Measurements from ENCODE around the gene TBC1D9B.

The TBC1D9B gene

DNA sequence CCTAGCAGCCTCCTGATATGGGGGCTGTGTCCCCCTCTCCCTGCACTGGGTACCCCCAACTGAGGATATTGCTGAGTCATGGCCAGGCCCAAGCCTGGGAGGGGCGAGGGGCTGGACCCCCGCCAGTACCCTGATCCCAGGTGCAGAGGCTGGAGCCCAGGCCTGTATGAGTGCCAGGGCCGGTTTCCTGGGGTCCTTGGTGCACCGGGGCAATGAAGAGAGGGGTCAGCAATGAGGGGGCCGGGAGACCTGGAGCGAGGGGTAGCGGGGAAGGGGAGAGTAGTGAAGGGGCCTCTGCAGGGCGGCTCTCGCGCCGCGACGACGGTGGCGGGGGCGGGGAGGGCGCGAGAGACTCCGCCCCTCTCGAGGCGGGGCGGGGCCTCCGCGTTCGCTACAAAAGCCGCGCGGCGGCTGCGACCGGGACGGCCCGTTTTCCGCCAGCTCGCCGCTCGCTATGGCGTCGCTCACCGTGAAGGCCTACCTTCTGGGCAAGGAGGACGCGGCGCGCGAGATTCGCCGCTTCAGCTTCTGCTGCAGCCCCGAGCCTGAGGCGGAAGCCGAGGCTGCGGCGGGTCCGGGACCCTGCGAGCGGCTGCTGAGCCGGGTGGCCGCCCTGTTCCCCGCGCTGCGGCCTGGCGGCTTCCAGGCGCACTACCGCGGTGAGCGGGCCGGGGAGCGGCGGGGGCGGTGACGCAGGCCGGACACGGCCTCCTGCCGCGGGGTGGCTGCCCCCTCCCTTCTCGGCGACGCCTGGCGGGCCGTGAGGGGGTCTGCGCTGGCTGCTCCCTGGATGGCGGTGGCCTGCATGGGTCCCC, 87.0 kb downstream of the TBC1D9B start, which contains the start of gene SQSTM1:
TSS of gene SQSTM1 (plus strand) at position 423 of the 815 bp plus-strand sequence. CDS start at position 455, 32 bp downstream.
- DNase-seq (ENCODE audit: low spot score): peak; percentile 95

DNA sequence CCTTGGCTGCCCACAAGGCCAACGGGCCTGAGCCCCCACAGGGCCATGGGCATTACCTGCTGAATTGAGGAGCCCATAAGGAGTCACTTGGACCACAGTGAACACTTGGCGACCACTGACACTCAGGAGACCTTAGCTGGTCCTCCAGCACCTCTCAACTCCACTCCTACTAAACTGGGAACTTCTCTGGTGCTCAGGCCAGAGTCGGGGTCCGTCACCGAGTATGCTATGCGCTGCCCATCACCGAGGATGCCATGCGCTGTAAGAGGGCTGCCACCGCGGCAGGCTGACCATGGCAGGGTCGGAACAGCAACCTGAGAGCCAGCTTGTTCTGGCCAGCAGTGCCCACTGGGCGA, 87.6 kb downstream of the TBC1D9B start:
- no peak for DNase-seq (ENCODE audit: low spot score)

DNA sequence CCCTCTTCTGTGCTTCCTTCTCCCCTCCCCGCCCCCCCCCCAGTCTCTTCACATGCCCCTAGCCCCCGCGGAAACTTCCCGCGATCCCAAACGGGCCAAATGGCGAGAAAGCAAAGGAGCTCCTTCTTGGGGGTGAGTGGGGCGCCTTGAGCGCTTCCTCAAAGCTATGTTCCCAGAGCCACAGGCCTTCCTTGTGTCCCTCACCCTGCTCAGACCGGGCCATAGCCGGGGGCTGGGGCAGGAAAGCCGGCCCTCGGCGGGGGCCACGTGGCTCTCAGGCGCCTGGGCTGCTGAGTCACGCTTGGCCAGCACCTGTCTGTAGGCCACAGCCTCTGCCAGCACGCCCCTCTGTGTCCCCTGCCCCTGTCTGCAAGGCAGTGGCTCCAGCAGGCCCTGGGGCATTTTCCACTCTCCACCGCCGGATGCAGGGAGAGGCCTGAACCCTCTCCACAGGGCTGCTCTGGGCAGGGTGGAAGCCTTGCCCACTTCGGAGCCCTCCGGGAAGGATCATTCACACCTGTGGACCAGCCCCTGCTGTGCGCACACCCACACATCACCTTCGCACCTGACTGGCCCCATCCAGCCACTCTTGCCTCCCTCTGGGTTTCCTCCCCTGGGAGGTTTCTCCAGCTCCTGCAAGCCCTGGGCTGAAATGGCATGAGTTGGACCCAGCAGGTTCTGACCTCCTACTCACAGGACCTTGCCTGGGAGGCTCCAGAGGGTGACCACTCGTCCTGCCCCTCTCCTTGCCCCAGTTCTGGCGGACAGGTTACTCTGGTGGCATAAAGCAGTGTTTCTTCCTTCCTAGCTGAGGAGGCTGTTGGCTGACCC, 88.2 kb downstream of the TBC1D9B start:
- peak; percentile 35 for DNase-seq (ENCODE audit: low spot score)

DNA sequence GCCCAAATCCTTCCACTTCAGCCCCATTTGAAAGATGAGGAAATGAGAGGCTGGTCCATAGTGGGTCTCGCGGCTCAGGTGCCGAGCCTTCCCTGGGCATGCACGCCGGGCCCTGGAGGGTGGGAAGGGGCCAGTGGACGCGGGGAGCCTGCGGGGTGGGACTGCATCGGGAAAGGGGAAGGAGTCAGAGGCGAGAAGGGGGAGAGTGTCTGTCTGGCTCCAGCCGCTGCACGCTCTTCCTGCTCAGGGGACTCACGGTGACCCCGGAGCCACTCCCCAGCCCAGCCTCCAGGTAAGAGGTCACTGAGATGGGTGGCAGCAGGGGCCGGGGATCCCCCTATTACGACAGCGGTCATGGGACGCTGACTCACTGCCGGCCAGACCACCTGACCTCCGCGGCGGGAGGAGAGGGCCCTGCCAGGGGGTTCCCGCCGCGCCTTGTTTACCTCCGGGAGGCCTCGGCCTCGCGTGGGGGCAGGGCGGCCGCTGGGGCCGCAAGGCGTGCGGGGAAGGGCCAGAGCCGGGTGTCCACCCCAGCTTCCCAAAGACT, 88.9 kb downstream of the TBC1D9B start:
- no peak for DNase-seq (ENCODE audit: low spot score)

DNA sequence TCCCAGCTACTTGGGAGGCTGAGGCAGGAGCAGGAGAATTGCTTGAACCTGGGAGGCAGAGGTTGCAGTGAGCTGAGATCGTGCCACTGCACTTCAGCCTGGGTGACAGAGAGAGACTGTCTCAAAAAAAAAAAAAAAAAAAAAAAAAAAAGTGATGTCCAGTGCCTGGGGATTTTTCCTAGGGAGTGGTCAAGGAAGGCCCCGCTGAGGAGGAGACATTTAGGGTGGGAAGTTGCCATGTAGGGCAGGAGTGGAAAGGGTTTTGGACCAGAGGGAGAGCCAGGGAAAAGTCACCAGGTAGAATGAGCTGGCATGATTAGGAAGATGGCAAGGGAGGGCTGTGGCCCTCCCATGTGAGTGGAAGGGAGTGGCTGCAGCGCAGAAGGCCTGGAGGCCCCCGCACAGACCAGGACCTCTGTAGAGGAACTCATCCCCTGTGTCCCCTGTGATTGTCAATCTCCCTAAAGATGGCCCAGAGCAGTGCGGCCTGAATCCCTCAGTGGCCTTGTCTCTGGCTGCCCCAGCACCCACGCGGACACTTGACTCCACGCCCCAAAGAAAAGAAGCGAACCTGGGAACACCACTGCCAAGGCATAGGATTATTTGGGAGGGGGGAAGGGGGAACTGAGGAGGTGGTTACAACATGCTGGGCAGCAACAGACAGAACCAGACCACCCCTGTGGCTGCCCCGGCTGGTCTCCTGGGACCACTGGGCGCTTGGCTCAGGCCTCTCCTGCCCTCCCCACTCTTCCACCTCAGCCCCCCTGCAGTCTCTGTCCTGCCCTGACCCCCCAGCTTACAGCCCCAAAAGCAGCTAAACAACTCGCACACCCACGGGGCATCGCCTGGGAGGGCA, 89.6 kb downstream of the TBC1D9B start:
- DNase-seq (ENCODE audit: low spot score): no peak

DNA sequence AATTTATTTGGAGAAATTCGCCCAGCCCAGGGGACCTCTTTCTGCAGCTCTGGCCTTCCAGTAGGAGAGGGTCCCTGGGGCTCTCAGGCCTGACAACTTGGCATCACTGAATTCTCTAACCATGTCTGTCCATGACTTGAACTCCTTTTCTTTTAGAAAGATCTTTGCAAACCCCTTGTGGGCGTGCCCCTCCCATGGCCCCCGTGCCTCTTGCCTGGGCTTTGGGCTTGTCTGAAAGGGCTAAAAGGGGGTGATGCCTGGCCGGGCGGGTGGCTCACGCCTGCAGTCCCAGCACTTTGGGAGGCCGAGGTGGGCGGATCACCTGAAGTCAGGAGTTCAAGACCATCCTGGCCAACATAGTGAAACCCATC, 90.2 kb downstream of the TBC1D9B start:
- no peak for DNase-seq (ENCODE audit: low spot score)

DNA sequence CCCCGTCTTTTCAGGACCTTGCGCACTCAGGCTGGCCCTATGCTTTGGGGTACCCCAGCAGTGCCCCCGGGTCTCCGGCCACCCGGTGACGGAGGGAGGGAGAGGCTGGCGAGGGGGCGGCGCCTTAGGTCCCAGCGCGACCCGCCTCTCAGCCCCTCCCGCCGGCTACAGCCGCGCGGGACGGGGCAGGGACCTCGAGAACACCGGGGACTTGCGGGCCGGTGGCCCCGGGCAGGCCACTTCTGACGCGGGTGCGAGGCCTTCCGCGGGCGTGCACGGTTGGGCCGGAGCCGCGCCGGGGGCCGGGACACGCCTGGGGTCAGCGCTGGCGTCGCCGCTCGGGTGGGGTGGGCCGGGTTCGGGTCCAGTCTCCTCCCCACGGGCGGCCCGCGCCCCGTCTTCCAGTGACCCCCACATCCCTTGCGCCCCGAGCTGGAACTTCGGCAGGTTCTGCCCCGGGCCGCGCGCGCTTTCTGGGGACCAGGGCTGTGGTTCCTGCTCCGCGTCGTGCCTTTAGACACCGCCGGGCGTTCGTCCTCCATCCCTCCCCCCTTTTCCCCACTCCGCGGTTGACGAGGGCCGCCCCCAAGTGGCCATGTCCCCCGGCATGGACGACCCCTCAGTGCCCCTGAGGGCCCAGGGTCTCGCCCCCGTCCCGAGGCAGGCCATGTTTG, 90.8 kb downstream of the TBC1D9B start:
- no peak for DNase-seq (ENCODE audit: low spot score)

DNA sequence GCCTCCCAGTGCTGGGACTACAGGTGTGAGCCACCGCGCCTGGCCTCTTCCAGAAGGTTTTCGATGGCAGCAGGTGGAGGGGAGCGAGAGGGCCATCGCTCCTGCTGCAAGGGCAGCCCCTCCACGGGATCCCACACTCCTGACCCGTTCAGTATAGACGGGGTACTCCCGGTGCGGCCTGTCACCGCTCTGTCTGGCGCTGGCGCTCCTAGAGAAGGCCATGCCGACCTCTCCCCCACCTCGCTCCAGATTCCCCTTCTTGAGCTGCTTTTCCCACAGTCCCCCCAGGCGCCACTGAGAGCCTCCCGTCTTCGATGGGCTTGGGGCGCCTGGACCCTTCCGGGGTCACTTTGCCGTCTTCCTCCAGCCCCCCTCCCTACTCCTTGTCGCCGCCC, 91.3 kb downstream of the TBC1D9B start:
- no peak for DNase-seq (ENCODE audit: low spot score)

DNA sequence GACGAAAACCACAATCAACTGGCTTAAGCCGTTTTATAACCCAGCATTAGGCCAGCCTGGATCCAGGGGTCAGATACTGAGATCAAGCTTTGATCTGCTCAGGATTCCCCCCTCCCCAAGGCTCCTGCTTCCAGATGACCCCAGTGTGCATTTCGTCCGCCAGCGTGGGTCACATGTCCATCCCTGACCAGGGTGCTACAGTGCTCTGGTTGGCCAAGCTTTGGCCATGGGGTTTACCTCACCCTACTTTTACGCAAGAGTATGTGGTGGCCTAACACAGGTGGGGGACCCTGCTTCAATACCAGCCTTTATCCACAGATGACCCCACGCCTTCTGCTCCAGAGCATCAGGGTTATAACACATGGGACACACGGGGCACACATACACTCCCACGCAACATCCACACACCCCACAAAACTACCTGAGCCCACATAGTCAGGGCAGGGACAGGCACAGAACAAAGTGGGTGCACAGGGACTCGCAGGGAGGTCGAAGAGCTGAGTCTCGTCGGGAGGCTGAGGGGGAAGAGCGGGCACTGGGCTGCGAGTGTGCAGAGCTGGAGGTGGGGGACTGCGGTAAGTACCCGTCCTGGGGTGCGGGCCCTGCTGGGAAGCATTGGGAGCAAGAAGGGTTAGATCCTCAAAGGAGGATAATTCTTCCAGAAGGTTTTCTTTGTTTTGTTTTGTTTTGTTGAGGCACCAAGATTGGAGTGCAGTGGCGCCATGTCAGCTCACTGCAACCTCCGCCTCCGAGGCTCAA, 92.0 kb downstream of the TBC1D9B start:
- no peak for DNase-seq (ENCODE audit: low spot score)

DNA sequence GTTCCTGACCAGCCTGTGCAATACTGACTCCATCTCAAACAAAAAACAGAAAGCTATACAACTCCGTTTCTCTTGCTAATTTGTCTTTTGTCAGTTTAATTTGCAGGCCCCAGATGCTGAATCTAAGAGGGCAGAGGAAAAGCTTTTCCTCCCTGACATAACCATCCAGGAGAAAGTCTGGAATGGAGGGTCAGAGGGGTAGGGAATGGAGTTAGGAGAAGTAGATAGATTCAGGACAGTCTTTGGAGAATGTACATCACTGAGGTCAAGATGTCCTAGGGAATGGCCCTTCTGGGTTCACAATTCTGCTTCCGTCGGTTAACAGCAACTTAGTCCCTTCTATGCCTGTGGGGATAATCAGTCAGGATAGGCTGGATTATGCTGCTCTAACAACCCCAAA, 93.6 kb downstream of the TBC1D9B start:
- no peak for DNase-seq (ENCODE audit: low spot score)

DNA sequence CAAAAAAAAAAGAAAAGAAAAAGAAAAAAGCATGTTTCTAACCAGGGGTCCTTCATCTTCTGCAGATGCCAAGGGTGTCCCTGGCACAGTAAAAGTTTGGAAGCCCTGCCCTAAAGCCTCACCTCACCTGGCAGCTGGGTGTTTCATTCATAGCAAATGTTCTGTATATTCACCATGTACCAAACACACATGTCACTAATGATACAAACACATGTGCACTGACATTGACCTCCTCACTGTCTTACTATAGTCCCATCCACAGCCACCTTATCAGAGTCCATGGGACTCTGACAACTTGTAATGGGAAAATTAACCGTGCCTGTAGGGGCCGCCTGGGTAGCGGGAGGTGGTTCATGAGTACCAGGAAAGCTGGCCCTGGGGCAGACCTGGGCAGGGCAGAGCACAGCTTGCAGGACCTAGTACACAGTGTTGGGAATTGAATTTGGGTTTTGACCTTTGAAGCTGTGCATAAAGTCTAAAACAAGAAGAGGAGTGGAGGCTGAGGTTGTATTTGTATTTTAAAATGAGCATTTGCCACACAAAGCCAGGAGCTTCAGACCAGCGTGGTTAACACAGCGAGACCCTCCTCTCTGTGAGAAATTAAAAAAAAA, 94.6 kb downstream of the TBC1D9B start:
- no peak for DNase-seq (ENCODE audit: low spot score)

DNA sequence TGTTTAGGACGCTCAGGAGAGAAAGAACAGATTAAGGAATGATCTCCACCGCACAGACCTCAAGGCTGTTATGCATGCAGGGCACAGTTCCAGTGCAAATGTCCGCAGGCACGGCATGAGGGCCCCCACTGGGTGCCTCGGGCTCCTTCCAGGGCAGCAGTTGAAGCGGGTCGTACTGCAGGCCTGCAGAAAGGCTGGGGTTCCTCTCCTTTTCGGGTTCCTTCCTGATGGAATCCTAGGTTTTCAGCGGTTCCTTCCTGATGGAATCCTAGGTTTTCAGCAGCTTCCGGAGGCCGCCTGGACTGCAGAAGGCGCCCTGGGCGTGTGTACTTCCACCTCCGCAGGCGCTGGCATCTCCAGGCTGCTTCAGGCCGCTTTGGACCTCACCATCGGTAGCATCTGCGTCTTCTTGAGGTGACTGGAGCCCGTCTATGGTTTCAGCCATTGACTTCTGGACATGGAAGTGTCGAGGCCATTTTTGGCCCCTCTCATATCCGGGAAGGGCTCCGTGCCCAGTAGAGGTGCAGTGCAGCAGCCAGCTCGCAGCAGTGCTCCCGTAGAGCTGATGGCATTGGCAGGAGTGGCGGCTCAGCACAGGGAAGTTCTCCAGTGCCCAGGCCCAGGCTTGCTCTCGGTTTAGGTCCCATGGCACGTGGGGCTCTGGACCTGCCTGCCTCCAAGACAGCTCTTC, 95.4 kb downstream of the TBC1D9B start:
- DNase-seq (ENCODE audit: low spot score): no peak

Data from D341Med (cell line).